ENCODE measurements around the gene PLCB1.

PLCB1 gene

DNA sequence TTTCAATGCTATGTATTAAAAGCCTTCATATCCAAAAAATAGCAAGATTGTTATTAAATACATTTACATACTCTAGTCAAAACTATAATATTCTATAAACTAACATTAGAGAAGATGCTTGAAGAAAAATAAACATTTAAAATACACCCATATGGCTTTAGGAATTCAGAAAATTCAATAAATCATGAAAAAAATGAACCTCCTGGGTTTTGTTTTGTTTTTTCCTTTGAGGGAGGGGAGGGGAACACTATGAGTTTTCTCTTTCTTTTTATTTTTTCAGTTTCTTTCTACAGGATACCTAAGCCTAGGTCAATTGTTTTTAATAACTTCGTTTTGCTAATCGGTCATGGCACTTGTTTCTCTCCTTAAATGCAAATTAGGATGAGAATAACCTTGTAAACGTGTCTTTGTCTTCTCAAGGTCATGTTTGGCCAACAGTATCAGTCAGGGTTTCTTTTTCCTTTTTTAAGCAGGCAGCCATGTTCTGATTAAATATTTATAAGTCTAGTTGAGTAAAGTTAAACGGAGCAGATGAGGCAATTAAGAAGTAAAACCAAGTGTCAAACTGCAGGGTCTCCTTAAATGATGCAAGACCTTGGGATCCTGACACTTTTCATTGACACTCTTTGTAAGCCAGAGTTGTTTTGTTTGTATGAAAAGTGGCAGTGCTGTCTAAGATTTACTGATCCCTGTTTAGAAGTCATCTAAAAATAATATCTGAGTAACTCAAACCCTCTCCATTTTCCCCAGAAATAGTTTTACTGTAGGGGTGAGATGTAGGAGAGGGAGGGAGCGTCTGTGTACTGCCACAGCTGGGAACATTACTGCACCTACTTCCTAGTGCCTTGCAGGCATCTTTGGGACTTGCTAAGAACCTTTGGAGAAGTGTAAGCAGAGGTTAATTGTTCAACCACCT lies 392.3 kb downstream of the PLCB1 start:
- Histone ChIP-seq H3F3A (ENCODE audit: insufficient read depth, low read length) (no peaks in the 10 kb centered on the region), H3K4me3 (ENCODE audit: low read depth, low read length, poor library complexity, severe bottlenecking) (no peak overlapping the region), H3K9me3 (ENCODE audit: low read length) (no peaks in the 10 kb centered on the region), H3K27me3 (ENCODE audit: insufficient read depth, low read length) (no peaks in the 10 kb centered on the region), H3K27ac (ENCODE audit: low read depth, low read length, poor library complexity, severe bottlenecking) (peak overlapping the region; percentile 54), H3K79me2 (ENCODE audit: insufficient read depth, low read length) (no peaks in the 10 kb centered on the region), H3K4me1 (ENCODE audit: insufficient read depth, low read length, severe bottlenecking) (peaks cover 32% of the 10 kb centered on the region), H3K9ac (ENCODE audit: low read length) (peak overlapping the region; percentile 38), H3K36me3 (ENCODE audit: insufficient read depth, low read length) (no peaks in the 10 kb centered on the region), H3K4me2 (ENCODE audit: low read length) (peak overlapping the region; percentile 10), H4K20me1 (ENCODE audit: insufficient read depth, low read length) (no peaks in the 10 kb centered on the region), H3K9me2 (ENCODE audit: low read depth, low read length) (no peaks in the 10 kb centered on the region), H2AFZ (ENCODE audit: low read length) (peak overlapping the region; percentile 28; the same call in 1 of the 2 replicates)
- no peak for TF ChIP-seq EZH2 (IDR thresholded peaks at IDR 0.05; ENCODE audit: borderline replicate concordance, low read length)
- TF ChIP-seq, protein P1, sequence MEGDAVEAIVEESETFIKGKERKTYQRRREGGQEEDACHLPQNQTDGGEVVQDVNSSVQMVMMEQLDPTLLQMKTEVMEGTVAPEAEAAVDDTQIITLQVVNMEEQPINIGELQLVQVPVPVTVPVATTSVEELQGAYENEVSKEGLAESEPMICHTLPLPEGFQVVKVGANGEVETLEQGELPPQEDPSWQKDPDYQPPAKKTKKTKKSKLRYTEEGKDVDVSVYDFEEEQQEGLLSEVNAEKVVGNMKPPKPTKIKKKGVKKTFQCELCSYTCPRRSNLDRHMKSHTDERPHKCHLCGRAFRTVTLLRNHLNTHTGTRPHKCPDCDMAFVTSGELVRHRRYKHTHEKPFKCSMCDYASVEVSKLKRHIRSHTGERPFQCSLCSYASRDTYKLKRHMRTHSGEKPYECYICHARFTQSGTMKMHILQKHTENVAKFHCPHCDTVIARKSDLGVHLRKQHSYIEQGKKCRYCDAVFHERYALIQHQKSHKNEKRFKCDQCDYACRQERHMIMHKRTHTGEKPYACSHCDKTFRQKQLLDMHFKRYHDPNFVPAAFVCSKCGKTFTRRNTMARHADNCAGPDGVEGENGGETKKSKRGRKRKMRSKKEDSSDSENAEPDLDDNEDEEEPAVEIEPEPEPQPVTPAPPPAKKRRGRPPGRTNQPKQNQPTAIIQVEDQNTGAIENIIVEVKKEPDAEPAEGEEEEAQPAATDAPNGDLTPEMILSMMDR (IDR thresholded peaks at IDR 0.05; ENCODE audit: low read length): no peak

DNA sequence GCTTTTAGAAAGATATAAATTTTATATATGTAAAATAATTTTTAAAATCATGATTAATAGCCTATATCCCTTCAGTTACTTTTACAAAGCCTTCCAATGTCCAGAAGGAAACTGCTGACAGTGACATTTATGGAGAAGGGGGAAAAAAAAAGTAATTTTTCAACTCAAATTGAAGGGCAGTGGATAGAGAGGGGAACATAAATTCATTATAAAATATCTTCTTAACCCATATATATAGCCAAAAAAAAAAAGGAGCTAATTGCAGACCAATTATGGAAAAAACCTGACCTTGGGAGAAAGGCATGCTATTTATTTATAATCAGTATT lies 392.9 kb downstream of the PLCB1 start:
- Histone ChIP-seq H3K9me3 (ENCODE audit: low read length) (no peaks in the 10 kb centered on the region), H3K27ac (ENCODE audit: low read depth, low read length, poor library complexity, severe bottlenecking) (peak overlapping the region; percentile 54), H3K27me3 (ENCODE audit: insufficient read depth, low read length) (no peaks in the 10 kb centered on the region), H3K4me2 (ENCODE audit: low read length) (no peak overlapping the region), H3K79me2 (ENCODE audit: insufficient read depth, low read length) (no peaks in the 10 kb centered on the region), H3K36me3 (ENCODE audit: insufficient read depth, low read length) (no peaks in the 10 kb centered on the region), H3K4me1 (ENCODE audit: insufficient read depth, low read length, severe bottlenecking) (peaks cover 28% of the 10 kb centered on the region), H3K9me2 (ENCODE audit: low read depth, low read length) (no peaks in the 10 kb centered on the region), H4K20me1 (ENCODE audit: insufficient read depth, low read length) (no peaks in the 10 kb centered on the region), H2AFZ (ENCODE audit: low read length) (0 out of 2 replicates have a peak overlapping the region, but pooled peaks have one; percentile 28), H3K4me3 (ENCODE audit: low read depth, low read length, poor library complexity, severe bottlenecking) (no peak overlapping the region), H3F3A (ENCODE audit: insufficient read depth, low read length) (no peaks in the 10 kb centered on the region), H3K9ac (ENCODE audit: low read length) (no peak overlapping the region)
- TF ChIP-seq EZH2 (IDR thresholded peaks at IDR 0.05; ENCODE audit: borderline replicate concordance, low read length): no peak
- TF ChIP-seq, protein P1 (IDR thresholded peaks at IDR 0.05; ENCODE audit: low read length): no peak

DNA sequence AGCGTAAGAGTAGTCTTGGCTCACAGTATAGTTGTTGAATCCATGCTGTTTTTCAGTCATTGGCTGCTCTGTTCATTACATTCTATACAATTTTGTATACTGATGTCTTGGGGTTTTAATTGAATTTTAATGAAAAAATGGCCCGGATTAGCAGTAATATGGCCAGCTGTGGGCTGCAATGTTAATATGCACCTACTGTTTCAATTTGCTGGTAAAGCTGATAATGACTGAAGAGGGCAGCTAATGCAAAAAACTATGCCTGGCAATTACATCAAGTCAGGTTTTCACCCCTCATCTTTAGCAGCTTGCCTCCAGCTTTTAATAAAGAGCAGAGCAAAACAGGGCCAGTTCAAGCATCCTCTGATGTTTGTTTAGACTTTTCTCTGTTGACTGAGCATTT lies 394.5 kb downstream of the PLCB1 start:
- no peaks in the 10 kb centered on the region for H3F3A ChIP-seq (ENCODE audit: insufficient read depth, low read length)
- H3K36me3 ChIP-seq (ENCODE audit: insufficient read depth, low read length): no peaks in the 10 kb centered on the region
- H3K27ac ChIP-seq (ENCODE audit: low read depth, low read length, poor library complexity, severe bottlenecking): no peak overlapping the region
- H3K79me2 ChIP-seq (ENCODE audit: insufficient read depth, low read length): no peaks in the 10 kb centered on the region
- no peak for TF ChIP-seq EZH2 (IDR thresholded peaks at IDR 0.05; ENCODE audit: borderline replicate concordance, low read length)
- TF ChIP-seq, protein P1 (IDR thresholded peaks at IDR 0.05; ENCODE audit: low read length): no peak
- H3K4me2 ChIP-seq (ENCODE audit: low read length): no peak overlapping the region
- no peaks in the 10 kb centered on the region for H3K9me3 ChIP-seq (ENCODE audit: low read length)
- H3K27me3 ChIP-seq (ENCODE audit: insufficient read depth, low read length): no peaks in the 10 kb centered on the region
- no peak overlapping the region for H3K9ac ChIP-seq (ENCODE audit: low read length)
- H2AFZ ChIP-seq (ENCODE audit: low read length): 0 out of 2 replicates have a peak overlapping the region, but pooled peaks have one; percentile 12
- H3K4me3 ChIP-seq (ENCODE audit: low read depth, low read length, poor library complexity, severe bottlenecking): no peak overlapping the region
- H4K20me1 ChIP-seq (ENCODE audit: insufficient read depth, low read length): no peaks in the 10 kb centered on the region
- no peaks in the 10 kb centered on the region for H3K9me2 ChIP-seq (ENCODE audit: low read depth, low read length)
- H3K4me1 ChIP-seq (ENCODE audit: insufficient read depth, low read length, severe bottlenecking): peaks cover 28% of the 10 kb centered on the region
